K562 (cell line): Measurements from ENCODE around the gene PPP3CA. TPM values are rescaled to one million over a fixed set of nuclear protein-coding genes. Genes with fewer than 3 reads are reported as not detected.
A peak's percentile ranks its signal among the peaks of the same experiment; 100 is the strongest.

Experiments used
- ASH1L ChIP-seq: fragments of 450-650 bp; IDR thresholded peaks from 2 replicates; pipeline ENCODE4 v1.6.1; 2018; ENCODE audit warnings: borderline replicate concordance, mild to moderate bottlenecking, low read depth; ENCODE audit not compliant: partially characterized antibody
- BACH1 ChIP-seq: fragments of 200-800 bp; sonication (Bioruptor generic); IDR thresholded peaks from 2 replicates; pipeline ENCODE4 v1.6.1; 2016; ENCODE audit warnings: missing genetic modification characterization, missing compliant biosample characterization
- BCOR ChIP-seq: fragments of 450-650 bp; IDR thresholded peaks from 2 replicates; pipeline ENCODE4 v1.6.1; 2016
- DDX20 ChIP-seq: fragments of 450-650 bp; IDR thresholded peaks from 2 replicates; pipeline ENCODE4 v1.6.1; 2016; ENCODE audit warnings: missing genetic modification characterization, low read depth, mild to moderate bottlenecking, missing compliant biosample characterization, moderate library complexity
- HMG20B ChIP-seq: fragments of 250-450 bp; sonication (Bioruptor Pico); IDR thresholded peaks from 2 replicates; pipeline ENCODE4 v1.5.0; 2021; ENCODE audit warnings: mild to moderate bottlenecking
- MTA2 ChIP-seq: fragments of 450-650 bp; IDR thresholded peaks from 2 replicates; pipeline ENCODE4 v1.6.1; 2016; ENCODE audit warnings: low read depth
- NR2C2 ChIP-seq, 2 experiments: fragments of 200-800 bp in 1 of 2; sonication (Bioruptor generic) in 1 of 2; sonication (generic) in 1 of 2; formaldehyde crosslinking in 1 of 2; IDR thresholded peaks; 2 replicates each; pipeline versions ENCODE4 v1.6.1 to v1.8.0; 2016 to 2022; ENCODE audit warnings: mild to moderate bottlenecking in 1 of 2, missing compliant biosample characterization in 1 of 2, missing genetic modification characterization in 1 of 2, missing genetic modification reagents in 1 of 2
- PHB2 ChIP-seq: fragments of 450-650 bp; IDR thresholded peaks from 2 replicates; pipeline ENCODE4 v1.6.1; 2017; ENCODE audit warnings: low read depth
- RBBP5 ChIP-seq: fragments of 200-600 bp; sonication (generic); IDR thresholded peaks from 2 replicates; pipeline ENCODE4 v1.6.1; 2012; ENCODE audit warnings: borderline replicate concordance, mild to moderate bottlenecking, low read length, control low read depth, inconsistent platforms; ENCODE audit not compliant: insufficient read depth, poor library complexity, severe bottlenecking
- U2AF1 ChIP-seq: fragments of 200-400 bp; formaldehyde crosslinking; optimal IDR thresholded peaks from 2 replicates; pipeline ENCODE3; 2017; ENCODE audit warnings: mild to moderate bottlenecking, low read depth, low read length, moderate library complexity
- polyA plus RNA-seq, 8 experiments: library from polyadenylated mRNA; depleted of rRNA in 4 of 8; stranded (reverse) in 5 of 8; unstranded in 3 of 8; fragments of >200 nt; fragmentation: Nextera tagmentation in 2 of 8; fragmentation: Illumina TruSeq in 1 of 8; extraction: Ambion mirVana in 2 of 8; extraction: Trizol in 1 of 8; gene quantifications; 2 replicates each; pipeline versions ENCODE4 v1.2.1 to v1.2.3, GENCODE V29; 2011 to 2014; ENCODE audit warnings: inconsistent platforms in 1 of 8, missing spikeins in 1 of 8
- total RNA-seq, 7 experiments: library from RNA; depleted of rRNA in 6 of 7; stranded (reverse); fragments of >200 nt in 6 of 7; fragmentation: Illumina TruSeq in 2 of 7; extraction: Trizol in 2 of 7; gene quantifications; 2 replicates each; pipeline versions ENCODE4 v1.2.1 to v1.2.3, GENCODE V29; 2011 to 2021; ENCODE audit warnings: low replicate concordance in 1 of 7
- TF ChIP-seq, protein P1 (sequence below): fragments of 250-450 bp; sonication (Bioruptor Pico); IDR thresholded peaks from 2 replicates; pipeline ENCODE4 v1.5.1; 2021; ENCODE audit warnings: mild to moderate bottlenecking
- TF ChIP-seq, protein P2 (sequence below): sonication (generic); formaldehyde crosslinking; IDR thresholded peaks from 2 replicates; pipeline ENCODE4 v1.8.0; 2023; ENCODE audit warnings: missing genetic modification reagents, mild to moderate bottlenecking, borderline replicate concordance
- TF ChIP-seq, protein P3 (sequence below), 2 experiments: IDR thresholded peaks; 2 replicates each; pipeline ENCODE4 v1.6.1; 2011; ENCODE audit warnings: borderline replicate concordance in 1 of 2, control low read depth in 1 of 2, low read depth in 1 of 2, low read length in 1 of 2, mild to moderate bottlenecking in 1 of 2, mixed read lengths in 1 of 2, moderate library complexity in 1 of 2; ENCODE audit not compliant: insufficient read depth in 1 of 2, insufficient read length in 1 of 2, poor library complexity in 1 of 2, severe bottlenecking in 1 of 2; ENCODE audit errors: extremely low read depth in 1 of 2
- TF ChIP-seq, protein P4 (sequence below): fragments of 200-800 bp; sonication (Bioruptor generic); IDR thresholded peaks from 2 replicates; pipeline ENCODE4 v1.6.1; 2017; ENCODE audit warnings: missing genetic modification characterization, missing compliant biosample characterization
- TF ChIP-seq, protein P5 (sequence below): fragments of 250-450 bp; sonication (Bioruptor Pico); IDR thresholded peaks from 2 replicates; pipeline ENCODE4 v1.8.0; 2022; ENCODE audit warnings: moderate library complexity, mild to moderate bottlenecking, inconsistent platforms

The PPP3CA gene
- total and polyA plus RNA-seq, 9 of the 15 experiments (the other 6 are each of a cell fraction or from before 2014, with no cell fraction given): 0.94 to 3.2 (median 1.6) TPM

DNA sequence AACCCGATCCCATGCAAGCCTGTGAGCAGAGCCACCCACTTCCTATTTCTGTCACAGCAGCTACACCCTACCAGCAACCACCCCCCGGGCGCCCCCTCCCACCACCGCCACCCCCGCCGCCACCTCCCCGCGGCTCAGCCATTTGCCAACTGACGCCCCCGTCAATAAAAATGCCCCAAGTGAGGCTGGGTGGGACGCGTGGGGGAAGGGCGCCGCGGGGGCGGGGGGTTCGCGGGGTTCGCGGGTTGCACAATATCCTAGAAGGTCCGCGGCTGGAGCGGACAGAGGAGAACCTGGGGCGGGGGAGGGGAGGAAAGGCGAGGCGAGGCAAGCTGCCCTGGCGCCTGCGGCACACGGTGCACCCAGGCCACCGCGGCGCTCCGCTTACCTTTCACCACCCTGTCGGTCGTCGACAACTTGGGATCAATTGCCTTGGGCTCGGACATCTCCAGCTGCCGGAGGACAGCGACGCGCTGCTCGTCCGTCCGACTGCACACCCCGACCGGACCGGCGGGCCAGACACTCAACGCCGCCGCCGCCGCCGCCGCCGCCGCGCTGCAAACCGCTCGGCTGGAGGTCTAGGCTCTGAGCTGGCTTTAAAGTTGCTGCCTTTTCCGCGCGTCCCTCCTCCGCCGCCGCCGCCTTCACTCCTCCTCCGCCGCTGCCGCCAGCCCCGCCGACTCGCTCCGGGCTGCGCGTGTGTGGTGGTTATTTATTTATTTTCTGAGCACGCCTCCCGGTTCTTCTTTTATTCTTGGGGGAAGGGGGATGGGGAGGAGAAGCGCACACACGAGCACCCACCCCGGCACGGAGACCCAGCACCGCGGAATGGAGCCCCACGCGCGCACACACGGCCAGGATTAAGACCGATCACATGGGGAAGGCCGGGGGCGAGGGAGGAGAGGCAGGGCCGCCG is 717 bp downstream of the PPP3CA start (continued):
- no peak for TF ChIP-seq HMG20B (CRISPR knock-in tag)
- no peak for TF ChIP-seq PHB2
- TF ChIP-seq NR2C2 (CRISPR knock-in tag; IDR thresholded peaks at IDR 0.05): peak; percentile 26; the same call in 1 of the 2 replicates
- TF ChIP-seq NR2C2 (tag; IDR thresholded peaks at IDR 0.05): no peak
- TF ChIP-seq, protein P1, sequence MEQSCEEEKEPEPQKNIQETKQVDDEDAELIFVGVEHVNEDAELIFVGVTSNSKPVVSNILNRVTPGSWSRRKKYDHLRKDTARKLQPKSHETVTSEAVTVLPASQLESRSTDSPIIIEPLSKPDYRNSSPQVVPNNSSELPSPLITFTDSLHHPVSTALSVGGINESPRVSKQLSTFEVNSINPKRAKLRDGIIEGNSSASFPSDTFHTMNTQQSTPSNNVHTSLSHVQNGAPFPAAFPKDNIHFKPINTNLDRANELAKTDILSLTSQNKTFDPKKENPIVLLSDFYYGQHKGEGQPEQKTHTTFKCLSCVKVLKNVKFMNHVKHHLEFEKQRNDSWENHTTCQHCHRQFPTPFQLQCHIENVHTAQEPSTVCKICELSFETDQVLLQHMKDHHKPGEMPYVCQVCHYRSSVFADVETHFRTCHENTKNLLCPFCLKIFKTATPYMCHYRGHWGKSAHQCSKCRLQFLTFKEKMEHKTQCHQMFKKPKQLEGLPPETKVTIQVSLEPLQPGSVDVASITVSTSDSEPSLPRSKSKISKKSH: no peak
- no peak for TF ChIP-seq MTA2
- peak; percentile 72 for TF ChIP-seq RBBP5
- TF ChIP-seq BACH1 (tag): no peak
- TF ChIP-seq BCOR: peak; percentile 27; the same call in 1 of the 2 replicates
- no peak for TF ChIP-seq ASH1L
- TF ChIP-seq, protein P2, sequence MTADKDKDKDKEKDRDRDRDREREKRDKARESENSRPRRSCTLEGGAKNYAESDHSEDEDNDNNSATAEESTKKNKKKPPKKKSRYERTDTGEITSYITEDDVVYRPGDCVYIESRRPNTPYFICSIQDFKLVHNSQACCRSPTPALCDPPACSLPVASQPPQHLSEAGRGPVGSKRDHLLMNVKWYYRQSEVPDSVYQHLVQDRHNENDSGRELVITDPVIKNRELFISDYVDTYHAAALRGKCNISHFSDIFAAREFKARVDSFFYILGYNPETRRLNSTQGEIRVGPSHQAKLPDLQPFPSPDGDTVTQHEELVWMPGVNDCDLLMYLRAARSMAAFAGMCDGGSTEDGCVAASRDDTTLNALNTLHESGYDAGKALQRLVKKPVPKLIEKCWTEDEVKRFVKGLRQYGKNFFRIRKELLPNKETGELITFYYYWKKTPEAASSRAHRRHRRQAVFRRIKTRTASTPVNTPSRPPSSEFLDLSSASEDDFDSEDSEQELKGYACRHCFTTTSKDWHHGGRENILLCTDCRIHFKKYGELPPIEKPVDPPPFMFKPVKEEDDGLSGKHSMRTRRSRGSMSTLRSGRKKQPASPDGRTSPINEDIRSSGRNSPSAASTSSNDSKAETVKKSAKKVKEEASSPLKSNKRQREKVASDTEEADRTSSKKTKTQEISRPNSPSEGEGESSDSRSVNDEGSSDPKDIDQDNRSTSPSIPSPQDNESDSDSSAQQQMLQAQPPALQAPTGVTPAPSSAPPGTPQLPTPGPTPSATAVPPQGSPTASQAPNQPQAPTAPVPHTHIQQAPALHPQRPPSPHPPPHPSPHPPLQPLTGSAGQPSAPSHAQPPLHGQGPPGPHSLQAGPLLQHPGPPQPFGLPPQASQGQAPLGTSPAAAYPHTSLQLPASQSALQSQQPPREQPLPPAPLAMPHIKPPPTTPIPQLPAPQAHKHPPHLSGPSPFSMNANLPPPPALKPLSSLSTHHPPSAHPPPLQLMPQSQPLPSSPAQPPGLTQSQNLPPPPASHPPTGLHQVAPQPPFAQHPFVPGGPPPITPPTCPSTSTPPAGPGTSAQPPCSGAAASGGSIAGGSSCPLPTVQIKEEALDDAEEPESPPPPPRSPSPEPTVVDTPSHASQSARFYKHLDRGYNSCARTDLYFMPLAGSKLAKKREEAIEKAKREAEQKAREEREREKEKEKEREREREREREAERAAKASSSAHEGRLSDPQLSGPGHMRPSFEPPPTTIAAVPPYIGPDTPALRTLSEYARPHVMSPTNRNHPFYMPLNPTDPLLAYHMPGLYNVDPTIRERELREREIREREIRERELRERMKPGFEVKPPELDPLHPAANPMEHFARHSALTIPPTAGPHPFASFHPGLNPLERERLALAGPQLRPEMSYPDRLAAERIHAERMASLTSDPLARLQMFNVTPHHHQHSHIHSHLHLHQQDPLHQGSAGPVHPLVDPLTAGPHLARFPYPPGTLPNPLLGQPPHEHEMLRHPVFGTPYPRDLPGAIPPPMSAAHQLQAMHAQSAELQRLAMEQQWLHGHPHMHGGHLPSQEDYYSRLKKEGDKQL: no peak
- TF ChIP-seq, protein P3, sequence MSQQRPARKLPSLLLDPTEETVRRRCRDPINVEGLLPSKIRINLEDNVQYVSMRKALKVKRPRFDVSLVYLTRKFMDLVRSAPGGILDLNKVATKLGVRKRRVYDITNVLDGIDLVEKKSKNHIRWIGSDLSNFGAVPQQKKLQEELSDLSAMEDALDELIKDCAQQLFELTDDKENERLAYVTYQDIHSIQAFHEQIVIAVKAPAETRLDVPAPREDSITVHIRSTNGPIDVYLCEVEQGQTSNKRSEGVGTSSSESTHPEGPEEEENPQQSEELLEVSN (IDR thresholded peaks at IDR 0.05; ENCODE audit: borderline replicate concordance in 1 of 2, extremely low read depth in 1 of 2, insufficient read depth in 1 of 2, insufficient read length in 1 of 2, low read depth in 1 of 2, low read length in 1 of 2, poor library complexity in 1 of 2, severe bottlenecking in 1 of 2): peak; percentile 16 to 38
- TF ChIP-seq, protein P4, sequence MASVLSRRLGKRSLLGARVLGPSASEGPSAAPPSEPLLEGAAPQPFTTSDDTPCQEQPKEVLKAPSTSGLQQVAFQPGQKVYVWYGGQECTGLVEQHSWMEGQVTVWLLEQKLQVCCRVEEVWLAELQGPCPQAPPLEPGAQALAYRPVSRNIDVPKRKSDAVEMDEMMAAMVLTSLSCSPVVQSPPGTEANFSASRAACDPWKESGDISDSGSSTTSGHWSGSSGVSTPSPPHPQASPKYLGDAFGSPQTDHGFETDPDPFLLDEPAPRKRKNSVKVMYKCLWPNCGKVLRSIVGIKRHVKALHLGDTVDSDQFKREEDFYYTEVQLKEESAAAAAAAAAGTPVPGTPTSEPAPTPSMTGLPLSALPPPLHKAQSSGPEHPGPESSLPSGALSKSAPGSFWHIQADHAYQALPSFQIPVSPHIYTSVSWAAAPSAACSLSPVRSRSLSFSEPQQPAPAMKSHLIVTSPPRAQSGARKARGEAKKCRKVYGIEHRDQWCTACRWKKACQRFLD (CRISPR knock-in tag): no peak
- TF ChIP-seq, protein P5, sequence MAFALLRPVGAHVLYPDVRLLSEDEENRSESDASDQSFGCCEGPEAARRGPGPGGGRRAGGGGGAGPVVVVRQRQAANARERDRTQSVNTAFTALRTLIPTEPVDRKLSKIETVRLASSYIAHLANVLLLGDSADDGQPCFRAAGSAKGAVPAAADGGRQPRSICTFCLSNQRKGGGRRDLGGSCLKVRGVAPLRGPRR (CRISPR knock-in tag): no peak
- TF ChIP-seq DDX20 (tag): no peak
- TF ChIP-seq U2AF1: peak; percentile 27
